Measurements from ENCODE around the gene THAP3. TPM values are rescaled to one million over a fixed set of nuclear protein-coding genes. Genes with fewer than 3 reads are reported as not detected.

The THAP3 gene
- total RNA-seq, 1 donor = 19.4 TPM

GRCh38 chr1:6591644-6592043 lies 33.0 kb upstream of the THAP3 start:
- no peak overlapping the region for H3K4me3 ChIP-seq (ENCODE audit: low read depth, low read length)
- DNase-seq (ENCODE audit: low read depth) = no peak
- TF ChIP-seq CTCF (IDR thresholded peaks at IDR 0.05; ENCODE audit: insufficient read depth, low read depth, low read length) = no peak

GRCh38 chr1:6592441-6592840 lies 32.2 kb upstream of the THAP3 start:
- no peak overlapping the region for H3K4me3 ChIP-seq (ENCODE audit: low read depth, low read length)
- TF ChIP-seq CTCF (IDR thresholded peaks at IDR 0.05; ENCODE audit: insufficient read depth, low read depth, low read length) = no peak
- no peak for DNase-seq (ENCODE audit: low read depth)

DNA sequence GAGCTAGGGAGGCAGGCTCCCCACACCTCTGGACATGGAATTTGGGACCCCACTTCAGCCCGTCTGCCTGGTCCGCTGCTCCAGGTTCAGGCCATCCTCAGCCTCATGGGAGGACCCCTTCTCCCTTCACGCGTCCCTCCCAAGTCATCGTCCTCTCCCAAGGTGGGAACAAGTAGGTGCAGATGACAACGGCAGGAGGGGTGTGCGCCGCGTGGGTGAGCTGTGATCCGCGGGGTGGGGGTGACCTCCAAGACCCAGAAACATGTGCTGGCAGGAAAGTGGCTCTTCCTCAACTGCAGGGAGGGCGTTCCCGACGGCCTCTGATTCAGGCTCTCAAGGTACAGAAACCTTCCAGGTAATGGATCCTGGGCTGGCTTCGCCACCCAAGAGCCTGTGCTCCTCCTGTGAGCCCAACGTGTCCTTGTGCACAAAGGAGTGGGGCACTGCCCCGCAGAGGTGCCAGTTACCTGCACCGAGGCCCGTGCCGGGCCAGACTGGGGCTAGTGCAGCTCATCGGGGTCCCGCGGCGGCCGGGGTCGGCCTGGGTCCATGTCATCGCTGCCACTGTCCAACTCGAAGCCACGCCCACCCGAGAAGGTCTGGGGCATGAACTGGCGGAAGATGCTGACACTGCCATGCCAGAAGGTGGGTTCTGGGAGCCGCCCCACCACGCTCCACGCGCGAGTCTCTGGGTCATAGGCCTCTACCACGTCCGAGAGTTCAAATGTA lies 31.6 kb upstream of the THAP3 start:
- TF ChIP-seq CTCF (IDR thresholded peaks at IDR 0.05; ENCODE audit: insufficient read depth, low read depth, low read length) = no peak
- DNase-seq (ENCODE audit: low read depth) = no peak
- no peak overlapping the region for H3K4me3 ChIP-seq (ENCODE audit: low read depth, low read length)

DNA sequence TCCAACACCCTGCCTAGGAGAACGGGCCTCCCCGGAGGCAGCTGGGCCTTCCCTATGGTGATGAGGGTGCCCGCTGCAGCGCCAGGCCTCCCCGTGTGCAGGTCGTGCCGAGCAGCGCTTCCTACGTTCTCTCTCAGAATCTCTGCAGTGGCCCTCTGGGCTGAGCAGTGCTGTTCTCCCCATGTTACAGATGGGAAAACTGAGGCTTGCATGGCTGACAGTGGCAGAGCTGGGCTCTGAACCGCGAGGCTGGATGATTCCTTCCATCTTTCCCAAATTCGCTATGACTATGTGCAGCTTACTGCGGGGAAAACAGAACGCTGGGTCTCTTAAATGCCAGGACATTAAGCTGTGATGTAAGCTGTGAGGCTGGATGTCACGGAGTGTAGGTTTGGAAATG lies 30.9 kb upstream of the THAP3 start:
- no peak for DNase-seq (ENCODE audit: low read depth)
- no peak overlapping the region for H3K4me3 ChIP-seq (ENCODE audit: low read depth, low read length)
- no peak for TF ChIP-seq CTCF (IDR thresholded peaks at IDR 0.05; ENCODE audit: insufficient read depth, low read depth, low read length)

DNA sequence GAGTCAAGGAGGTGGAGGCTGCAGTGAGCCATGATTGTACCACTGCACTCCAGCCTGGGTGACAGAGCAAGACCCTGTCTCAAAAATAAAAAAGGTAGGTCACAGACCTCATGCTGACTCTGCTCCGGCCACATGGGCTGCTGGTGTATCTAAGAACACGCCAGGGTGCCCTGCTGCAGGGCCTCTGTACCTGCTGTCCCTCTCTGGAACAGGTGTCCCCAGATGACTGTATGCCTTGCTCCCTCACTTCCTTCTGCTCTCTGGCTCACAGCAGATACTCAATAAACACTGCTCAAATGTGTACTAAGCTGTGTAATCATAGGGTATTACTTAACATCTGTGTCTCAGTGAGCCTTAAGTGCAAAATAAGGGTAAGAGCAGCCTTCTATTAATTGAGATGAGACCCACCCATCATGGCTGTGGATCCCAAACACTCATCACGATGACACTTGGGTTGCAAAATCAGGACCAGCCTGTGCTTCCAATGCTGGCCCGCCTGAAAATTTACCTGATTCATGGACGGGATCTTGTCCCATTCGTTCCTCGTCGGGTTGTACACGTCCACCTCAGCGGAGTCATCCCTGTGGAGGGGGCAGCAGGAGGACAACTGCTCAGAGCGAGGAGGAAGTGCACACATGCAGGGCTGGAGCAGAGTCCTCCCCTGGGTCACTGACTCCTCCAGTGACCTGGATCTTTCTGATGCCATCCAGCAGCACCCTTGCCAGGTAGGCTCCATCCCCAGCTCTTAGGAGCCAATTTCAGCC lies 29.5 kb upstream of the THAP3 start:
- no peak for TF ChIP-seq CTCF (IDR thresholded peaks at IDR 0.05; ENCODE audit: insufficient read depth, low read depth, low read length)
- DNase-seq (ENCODE audit: low read depth) = no peak
- H3K4me3 ChIP-seq (ENCODE audit: low read depth, low read length) = no peak overlapping the region

DNA sequence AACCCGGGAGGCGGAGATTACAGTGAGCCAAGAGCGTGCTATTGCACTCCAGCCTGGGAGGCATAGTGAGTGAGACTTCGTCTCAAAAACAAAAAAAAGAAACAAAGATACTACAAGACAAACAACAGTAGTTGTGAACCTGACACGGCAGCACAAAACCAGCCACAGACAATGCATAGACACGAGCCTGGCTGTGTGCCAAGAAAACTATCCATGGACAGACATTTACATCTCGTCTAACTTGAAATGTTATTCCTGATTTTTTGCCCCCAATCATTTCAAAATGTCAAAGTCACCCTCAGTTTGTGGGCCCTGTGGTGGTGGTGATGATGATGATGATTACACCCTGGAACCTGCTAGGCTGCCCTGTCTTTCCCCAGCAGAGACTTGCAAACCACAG lies 28.3 kb upstream of the THAP3 start:
- no peak for DNase-seq (ENCODE audit: low read depth)
- no peak overlapping the region for H3K4me3 ChIP-seq (ENCODE audit: low read depth, low read length)
- no peak for TF ChIP-seq CTCF (IDR thresholded peaks at IDR 0.05; ENCODE audit: insufficient read depth, low read depth, low read length)
